SK-N-SH treated with all-trans-retinoic acid at 6 μM for 48 hours (cell line): ENCODE results near the gene TMC8.

Source experiments
- ATAC-seq: fragments of 200-7000 bp; cut with Tn5 transposase; 3 replicates; pipeline ENCODE4 v1.9.1; 2020; ENCODE audit warnings: mild to moderate bottlenecking, moderate library complexity
- ARNTL ChIP-seq: fragments of 450-650 bp; formaldehyde crosslinking; IDR thresholded peaks from 2 replicates; pipeline ENCODE4 v1.5.0; 2020; ENCODE audit warnings: low read depth, mild to moderate bottlenecking, moderate library complexity, borderline replicate concordance
- CSDC2 ChIP-seq: fragments of 250-450 bp; sonication (Bioruptor Pico); IDR thresholded peaks from 2 replicates; pipeline ENCODE4 v1.5.0; 2020; ENCODE audit warnings: mild to moderate bottlenecking, moderate library complexity
- ESRRG ChIP-seq: fragments of 250-450 bp; sonication (Bioruptor Pico); IDR thresholded peaks from 2 replicates; pipeline ENCODE4 v1.6.1; 2021; ENCODE audit warnings: mild to moderate bottlenecking
- GLIS3 ChIP-seq: fragments of 250-450 bp; sonication (Bioruptor Pico); IDR thresholded peaks from 2 replicates; pipeline ENCODE4 v1.5.0; 2020; ENCODE audit warnings: mild to moderate bottlenecking, moderate library complexity
- ISL1 ChIP-seq: fragments of 250-450 bp; sonication (Bioruptor Pico); IDR thresholded peaks from 2 replicates; pipeline ENCODE4 v2.1.2; 2022; ENCODE audit warnings: mild to moderate bottlenecking, moderate library complexity
- PPARA ChIP-seq: fragments of 250-450 bp; sonication (Bioruptor Pico); IDR thresholded peaks from 2 replicates; pipeline ENCODE4 v1.5.0; 2020; ENCODE audit warnings: mild to moderate bottlenecking, borderline replicate concordance
- RARB ChIP-seq: fragments of 250-450 bp; sonication (Bioruptor Pico); IDR thresholded peaks from 2 replicates; pipeline ENCODE4 v1.8.0; 2021; ENCODE audit warnings: mild to moderate bottlenecking, moderate library complexity
- SNAI2 ChIP-seq: fragments of 250-450 bp; sonication (Bioruptor Pico); IDR thresholded peaks from 2 replicates; pipeline ENCODE4 v1.5.0; 2020; ENCODE audit warnings: mild to moderate bottlenecking, moderate library complexity
- TCF4 ChIP-seq: fragments of 250-450 bp; sonication (Bioruptor Pico); IDR thresholded peaks from 2 replicates; pipeline ENCODE4 v1.8.0; 2021; ENCODE audit warnings: mild to moderate bottlenecking, moderate library complexity, borderline replicate concordance
- TOX ChIP-seq: fragments of 250-450 bp; sonication (Bioruptor Pico); IDR thresholded peaks from 2 replicates; pipeline ENCODE4 v1.8.0; 2021; ENCODE audit warnings: mild to moderate bottlenecking, moderate library complexity, borderline replicate concordance
- ZFP30 ChIP-seq: fragments of 450-650 bp; formaldehyde crosslinking; IDR thresholded peaks from 2 replicates; pipeline ENCODE4 v1.5.0; 2022; ENCODE audit warnings: mild to moderate bottlenecking, moderate library complexity
- ZNF565 ChIP-seq: fragments of 450-650 bp; formaldehyde crosslinking; conservative IDR thresholded peaks from 2 replicates; pipeline ENCODE4 v1.5.0; 2020; ENCODE audit warnings: low read depth, mild to moderate bottlenecking, moderate library complexity
- ZNF70 ChIP-seq: fragments of 450-650 bp; formaldehyde crosslinking; IDR thresholded peaks from 2 replicates; pipeline ENCODE4 v1.5.0; 2020; ENCODE audit warnings: mild to moderate bottlenecking, moderate library complexity
- ZNF8 ChIP-seq: fragments of 450-650 bp; formaldehyde crosslinking; IDR thresholded peaks from 2 replicates; pipeline ENCODE4 v1.5.0; 2020; ENCODE audit warnings: mild to moderate bottlenecking, moderate library complexity
- TF ChIP-seq, protein P1 (sequence below): fragments of 250-450 bp; sonication (Bioruptor Pico); IDR thresholded peaks from 2 replicates; pipeline ENCODE4 v1.8.0; 2020; ENCODE audit warnings: mild to moderate bottlenecking, moderate library complexity, borderline replicate concordance
- TF ChIP-seq, protein P2 (sequence below): fragments of 250-450 bp; sonication (Bioruptor Pico); IDR thresholded peaks from 2 replicates; pipeline ENCODE4 v1.5.1; 2021; ENCODE audit warnings: mild to moderate bottlenecking, moderate library complexity
- TF ChIP-seq, protein P3 (sequence below): fragments of 250-450 bp; sonication (Bioruptor Pico); IDR thresholded peaks from 2 replicates; pipeline ENCODE4 v1.8.0; 2021; ENCODE audit warnings: low read depth, mild to moderate bottlenecking, moderate library complexity, borderline replicate concordance
- TF ChIP-seq, protein P4 (sequence below): fragments of 250-450 bp; sonication (Bioruptor Pico); IDR thresholded peaks from 2 replicates; pipeline ENCODE4 v1.5.0; 2020; ENCODE audit warnings: mild to moderate bottlenecking, moderate library complexity
- TF ChIP-seq, protein P5 (sequence below): fragments of 250-450 bp; sonication (Bioruptor Pico); IDR thresholded peaks from 2 replicates; pipeline ENCODE4 v1.5.1; 2020; ENCODE audit warnings: low read depth, mild to moderate bottlenecking, moderate library complexity

The TMC8 gene

DNA sequence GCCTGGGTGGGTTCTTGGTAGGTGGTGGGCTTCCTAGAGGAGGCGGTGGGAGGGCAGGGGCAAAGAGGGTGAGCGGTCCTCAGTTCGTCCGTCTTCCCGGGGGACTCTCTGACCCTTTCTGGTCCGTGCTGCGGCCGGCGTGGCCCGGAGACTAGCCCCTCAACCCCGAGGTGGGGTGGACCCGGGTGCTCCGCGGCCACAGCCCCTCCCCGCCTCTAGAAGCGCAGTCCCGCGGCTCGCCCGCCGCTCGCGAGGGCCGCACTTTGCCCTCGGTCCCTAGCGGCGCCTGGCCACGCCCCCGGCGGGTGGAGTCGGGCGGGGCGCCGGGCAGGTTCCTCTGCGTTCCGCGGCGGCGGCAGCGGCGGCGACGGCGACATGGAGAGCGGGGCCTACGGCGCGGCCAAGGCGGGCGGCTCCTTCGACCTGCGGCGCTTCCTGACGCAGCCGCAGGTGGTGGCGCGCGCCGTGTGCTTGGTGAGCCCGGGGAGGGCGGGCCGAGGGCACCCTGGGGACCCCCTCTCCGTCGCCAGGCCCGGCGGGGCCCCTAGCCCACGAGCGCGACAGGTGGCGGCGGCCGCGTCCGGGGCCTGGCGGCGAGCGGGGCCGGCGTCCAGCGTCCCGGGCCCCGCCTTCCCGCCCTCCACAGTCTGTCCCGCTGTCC, 37.8 kb downstream of the TMC8 start, which contains the start of gene SYNGR2:
TSS of gene SYNGR2 (plus strand) at position 340 of the 661 bp plus-strand sequence. CDS start at position 376, 36 bp downstream.
- no peak for TF ChIP-seq PPARA (CRISPR knock-in tag)
- TF ChIP-seq, protein P1, sequence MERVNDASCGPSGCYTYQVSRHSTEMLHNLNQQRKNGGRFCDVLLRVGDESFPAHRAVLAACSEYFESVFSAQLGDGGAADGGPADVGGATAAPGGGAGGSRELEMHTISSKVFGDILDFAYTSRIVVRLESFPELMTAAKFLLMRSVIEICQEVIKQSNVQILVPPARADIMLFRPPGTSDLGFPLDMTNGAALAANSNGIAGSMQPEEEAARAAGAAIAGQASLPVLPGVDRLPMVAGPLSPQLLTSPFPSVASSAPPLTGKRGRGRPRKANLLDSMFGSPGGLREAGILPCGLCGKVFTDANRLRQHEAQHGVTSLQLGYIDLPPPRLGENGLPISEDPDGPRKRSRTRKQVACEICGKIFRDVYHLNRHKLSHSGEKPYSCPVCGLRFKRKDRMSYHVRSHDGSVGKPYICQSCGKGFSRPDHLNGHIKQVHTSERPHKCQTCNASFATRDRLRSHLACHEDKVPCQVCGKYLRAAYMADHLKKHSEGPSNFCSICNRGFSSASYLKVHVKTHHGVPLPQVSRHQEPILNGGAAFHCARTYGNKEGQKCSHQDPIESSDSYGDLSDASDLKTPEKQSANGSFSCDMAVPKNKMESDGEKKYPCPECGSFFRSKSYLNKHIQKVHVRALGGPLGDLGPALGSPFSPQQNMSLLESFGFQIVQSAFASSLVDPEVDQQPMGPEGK, result peak; percentile 22; the same call in 1 of the 2 replicates
- no peak for TF ChIP-seq ARNTL (CRISPR knock-in tag)
- TF ChIP-seq ZNF565, result no peak
- no peak for TF ChIP-seq TCF4 (CRISPR knock-in tag)
- TF ChIP-seq TOX (CRISPR knock-in tag), result no peak
- TF ChIP-seq ZFP30 (CRISPR knock-in tag), result no peak
- peak; percentile 63; the same call in 1 of the 2 replicates for TF ChIP-seq SNAI2 (CRISPR knock-in tag)
- TF ChIP-seq ZNF8 (CRISPR knock-in tag), result no peak
- TF ChIP-seq ISL1 (CRISPR knock-in tag), result no peak
- TF ChIP-seq CSDC2, result no peak
- no peak for TF ChIP-seq ESRRG (CRISPR knock-in tag)
- TF ChIP-seq, protein P2, sequence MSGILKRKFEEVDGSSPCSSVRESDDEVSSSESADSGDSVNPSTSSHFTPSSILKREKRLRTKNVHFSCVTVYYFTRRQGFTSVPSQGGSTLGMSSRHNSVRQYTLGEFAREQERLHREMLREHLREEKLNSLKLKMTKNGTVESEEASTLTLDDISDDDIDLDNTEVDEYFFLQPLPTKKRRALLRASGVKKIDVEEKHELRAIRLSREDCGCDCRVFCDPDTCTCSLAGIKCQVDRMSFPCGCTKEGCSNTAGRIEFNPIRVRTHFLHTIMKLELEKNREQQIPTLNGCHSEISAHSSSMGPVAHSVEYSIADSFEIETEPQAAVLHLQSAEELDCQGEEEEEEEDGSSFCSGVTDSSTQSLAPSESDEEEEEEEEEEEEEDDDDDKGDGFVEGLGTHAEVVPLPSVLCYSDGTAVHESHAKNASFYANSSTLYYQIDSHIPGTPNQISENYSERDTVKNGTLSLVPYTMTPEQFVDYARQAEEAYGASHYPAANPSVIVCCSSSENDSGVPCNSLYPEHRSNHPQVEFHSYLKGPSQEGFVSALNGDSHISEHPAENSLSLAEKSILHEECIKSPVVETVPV (CRISPR knock-in tag), result no peak
- TF ChIP-seq RARB, result no peak
- TF ChIP-seq, all 23 proteins: peak for 2
- peak; percentile 71 for ATAC-seq

DNA sequence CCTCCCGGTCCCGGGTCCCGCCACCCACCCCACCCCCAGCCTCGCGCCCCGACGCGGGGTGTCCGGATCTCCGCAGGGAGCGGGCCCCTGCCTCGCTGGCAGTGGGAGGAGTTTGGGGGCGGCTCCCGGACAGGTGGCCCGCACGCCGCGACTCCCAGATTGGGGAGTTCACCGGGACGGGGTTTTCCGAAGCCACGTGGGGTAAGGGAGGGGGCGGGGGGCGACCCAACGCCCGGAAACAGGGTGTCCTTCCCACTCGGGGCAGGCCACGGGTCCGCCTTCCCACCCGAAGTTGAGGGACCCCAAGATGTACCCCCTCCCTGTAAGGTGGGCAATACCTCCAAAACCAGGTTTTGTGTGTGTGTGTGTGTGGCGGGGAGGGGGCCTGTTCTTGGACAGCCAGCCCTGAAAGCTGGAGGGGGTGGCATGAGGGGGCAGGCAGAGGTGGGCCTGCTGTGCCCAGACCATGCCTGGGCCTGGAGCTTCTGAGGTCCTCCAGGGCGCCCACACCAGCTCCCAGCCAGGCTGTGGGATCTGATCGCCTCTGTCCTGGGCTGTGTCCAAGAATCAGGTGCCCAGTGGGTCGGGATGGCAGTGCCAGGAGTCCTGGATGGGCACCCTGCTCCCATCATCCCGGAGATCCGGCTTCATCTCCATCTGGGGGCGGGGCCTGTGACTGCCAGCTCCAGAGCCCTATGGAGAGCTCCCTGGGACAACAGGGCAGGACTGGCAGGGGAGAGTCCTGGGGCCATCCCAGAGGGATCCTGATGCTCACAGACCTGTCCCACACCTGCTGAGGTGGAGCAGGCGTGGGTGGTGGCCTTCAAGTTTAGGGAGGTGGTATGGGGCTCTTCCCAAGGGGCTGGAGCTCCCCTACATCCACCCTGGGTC, 38.6 kb downstream of the TMC8 start:
- TF ChIP-seq GLIS3 (CRISPR knock-in tag) (no peak), PPARA (CRISPR knock-in tag) (no peak), CSDC2 (no peak), ARNTL (CRISPR knock-in tag) (no peak), ZNF70 (no peak)
- TF ChIP-seq, protein P3, sequence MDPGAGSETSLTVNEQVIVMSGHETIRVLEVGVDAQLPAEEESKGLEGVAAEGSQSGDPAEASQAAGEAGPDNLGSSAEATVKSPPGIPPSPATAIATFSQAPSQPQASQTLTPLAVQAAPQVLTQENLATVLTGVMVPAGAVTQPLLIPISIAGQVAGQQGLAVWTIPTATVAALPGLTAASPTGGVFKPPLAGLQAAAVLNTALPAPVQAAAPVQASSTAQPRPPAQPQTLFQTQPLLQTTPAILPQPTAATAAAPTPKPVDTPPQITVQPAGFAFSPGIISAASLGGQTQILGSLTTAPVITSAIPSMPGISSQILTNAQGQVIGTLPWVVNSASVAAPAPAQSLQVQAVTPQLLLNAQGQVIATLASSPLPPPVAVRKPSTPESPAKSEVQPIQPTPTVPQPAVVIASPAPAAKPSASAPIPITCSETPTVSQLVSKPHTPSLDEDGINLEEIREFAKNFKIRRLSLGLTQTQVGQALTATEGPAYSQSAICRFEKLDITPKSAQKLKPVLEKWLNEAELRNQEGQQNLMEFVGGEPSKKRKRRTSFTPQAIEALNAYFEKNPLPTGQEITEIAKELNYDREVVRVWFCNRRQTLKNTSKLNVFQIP (CRISPR knock-in tag), result no peak
- TF ChIP-seq, protein P4, sequence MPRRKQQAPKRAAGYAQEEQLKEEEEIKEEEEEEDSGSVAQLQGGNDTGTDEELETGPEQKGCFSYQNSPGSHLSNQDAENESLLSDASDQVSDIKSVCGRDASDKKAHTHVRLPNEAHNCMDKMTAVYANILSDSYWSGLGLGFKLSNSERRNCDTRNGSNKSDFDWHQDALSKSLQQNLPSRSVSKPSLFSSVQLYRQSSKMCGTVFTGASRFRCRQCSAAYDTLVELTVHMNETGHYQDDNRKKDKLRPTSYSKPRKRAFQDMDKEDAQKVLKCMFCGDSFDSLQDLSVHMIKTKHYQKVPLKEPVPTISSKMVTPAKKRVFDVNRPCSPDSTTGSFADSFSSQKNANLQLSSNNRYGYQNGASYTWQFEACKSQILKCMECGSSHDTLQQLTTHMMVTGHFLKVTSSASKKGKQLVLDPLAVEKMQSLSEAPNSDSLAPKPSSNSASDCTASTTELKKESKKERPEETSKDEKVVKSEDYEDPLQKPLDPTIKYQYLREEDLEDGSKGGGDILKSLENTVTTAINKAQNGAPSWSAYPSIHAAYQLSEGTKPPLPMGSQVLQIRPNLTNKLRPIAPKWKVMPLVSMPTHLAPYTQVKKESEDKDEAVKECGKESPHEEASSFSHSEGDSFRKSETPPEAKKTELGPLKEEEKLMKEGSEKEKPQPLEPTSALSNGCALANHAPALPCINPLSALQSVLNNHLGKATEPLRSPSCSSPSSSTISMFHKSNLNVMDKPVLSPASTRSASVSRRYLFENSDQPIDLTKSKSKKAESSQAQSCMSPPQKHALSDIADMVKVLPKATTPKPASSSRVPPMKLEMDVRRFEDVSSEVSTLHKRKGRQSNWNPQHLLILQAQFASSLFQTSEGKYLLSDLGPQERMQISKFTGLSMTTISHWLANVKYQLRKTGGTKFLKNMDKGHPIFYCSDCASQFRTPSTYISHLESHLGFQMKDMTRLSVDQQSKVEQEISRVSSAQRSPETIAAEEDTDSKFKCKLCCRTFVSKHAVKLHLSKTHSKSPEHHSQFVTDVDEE (CRISPR knock-in tag), result no peak
- TF ChIP-seq, protein P2 (CRISPR knock-in tag), result no peak
- TF ChIP-seq, protein P5, sequence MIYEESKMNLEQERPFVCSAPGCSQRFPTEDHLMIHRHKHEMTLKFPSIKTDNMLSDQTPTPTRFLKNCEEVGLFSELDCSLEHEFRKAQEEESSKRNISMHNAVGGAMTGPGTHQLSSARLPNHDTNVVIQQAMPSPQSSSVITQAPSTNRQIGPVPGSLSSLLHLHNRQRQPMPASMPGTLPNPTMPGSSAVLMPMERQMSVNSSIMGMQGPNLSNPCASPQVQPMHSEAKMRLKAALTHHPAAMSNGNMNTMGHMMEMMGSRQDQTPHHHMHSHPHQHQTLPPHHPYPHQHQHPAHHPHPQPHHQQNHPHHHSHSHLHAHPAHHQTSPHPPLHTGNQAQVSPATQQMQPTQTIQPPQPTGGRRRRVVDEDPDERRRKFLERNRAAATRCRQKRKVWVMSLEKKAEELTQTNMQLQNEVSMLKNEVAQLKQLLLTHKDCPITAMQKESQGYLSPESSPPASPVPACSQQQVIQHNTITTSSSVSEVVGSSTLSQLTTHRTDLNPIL (CRISPR knock-in tag), result no peak

More for the DNA sequence above, 38.6 kb downstream of the TMC8 start:
- ATAC-seq, result peak; percentile 90
